CD4-positive, CD25-positive, alpha-beta regulatory T cell (primary cell): ENCODE measurements around the gene IMPA2. TPM values are rescaled to one million over a fixed set of nuclear protein-coding genes. Genes with fewer than 3 reads are reported as not detected.

ENCODE experiments used
- ATAC-seq, 2 donors: fragments of 150-1000 bp; cut with Tn5 transposase; one replicate each; pipeline ENCODE4 v1.10.0; 2021; ENCODE audit warnings: low read depth in 2 of 2, moderate number of reproducible peaks in 2 of 2, moderate library complexity in 1 of 2
- DNase-seq, 3 donors: peaks; one replicate each; pipeline versions ENCODE4 v3.0.0 to v3.0.0-alpha.2; 2012 to 2022; ENCODE audit warnings: mixed read lengths in 1 of 3
- H3K27ac ChIP-seq: one replicate; pipeline ENCODE4 v1.7.0; 2013; ENCODE audit warnings: mild to moderate bottlenecking, low read length; ENCODE audit not compliant: insufficient read depth, poor library complexity, severe bottlenecking
- H3K27me3 ChIP-seq: one replicate; pipeline ENCODE4 v1.7.0; 2013; ENCODE audit warnings: low read length; ENCODE audit not compliant: control insufficient read depth, insufficient read depth
- H3K36me3 ChIP-seq: one replicate; pipeline ENCODE4 v1.7.0; 2013; ENCODE audit warnings: mild to moderate bottlenecking, low read length, moderate library complexity; ENCODE audit not compliant: control insufficient read depth, insufficient read depth
- H3K4me1 ChIP-seq: 2 replicates; pipeline ENCODE4 v1.7.0; 2013; ENCODE audit warnings: mild to moderate bottlenecking, low read length; ENCODE audit not compliant: insufficient read depth, control insufficient read depth, poor library complexity, severe bottlenecking
- H3K4me3 ChIP-seq: one replicate; pipeline ENCODE4 v1.7.0; 2013; ENCODE audit warnings: low read depth, mild to moderate bottlenecking, low read length, moderate library complexity
- H3K9me3 ChIP-seq, 2 experiments: 1 replicate in 1 of 2; 2 replicates in 1 of 2; pipeline ENCODE4 v1.7.0; 2013; ENCODE audit warnings: low read length in 2 of 2, mild to moderate bottlenecking in 1 of 2, moderate library complexity in 1 of 2; ENCODE audit not compliant: control insufficient read depth in 2 of 2
- H3K27ac Mint-ChIP-seq, 3 donors: one replicate each; pipeline ENCODE4 v1.8.0; 2020 to 2022; ENCODE audit warnings: mild to moderate bottlenecking in 3 of 3, mixed read lengths in 3 of 3, moderate library complexity in 2 of 3
- H3K27me3 Mint-ChIP-seq: one replicate; pipeline ENCODE4 v1.8.0; 2022; ENCODE audit warnings: mild to moderate bottlenecking, mixed read lengths
- H3K36me3 Mint-ChIP-seq: one replicate; pipeline ENCODE4 v1.8.0; 2020; ENCODE audit warnings: mixed read lengths
- H3K4me1 Mint-ChIP-seq, 4 donors: one replicate each; pipeline ENCODE4 v1.8.0; 2020 to 2022; ENCODE audit warnings: mixed read lengths in 4 of 4, mild to moderate bottlenecking in 1 of 4
- H3K4me3 Mint-ChIP-seq, 4 donors: one replicate each; pipeline ENCODE4 v1.8.0; 2020 to 2022; ENCODE audit warnings: mild to moderate bottlenecking in 4 of 4, mixed read lengths in 4 of 4, moderate library complexity in 3 of 4
- H3K9me3 Mint-ChIP-seq, 7 donors: one replicate each; pipeline ENCODE4 v1.8.0; 2020 to 2022; ENCODE audit warnings: mixed read lengths in 7 of 7, mild to moderate bottlenecking in 3 of 7, moderate library complexity in 2 of 7
- polyA plus RNA-seq, 4 donors: library from polyadenylated mRNA; unstranded; fragments of 300-500 nt; fragmentation: Illumina TruSeq; gene quantifications; one replicate each; pipeline ENCODE4 v1.2.3, GENCODE V29; 2021
- total RNA-seq: library from RNA; stranded (reverse); gene quantifications from one replicate; pipeline ENCODE4 v1.2.3, GENCODE V29; 2022

Gene IMPA2
- total and polyA plus RNA-seq, 5 donors from 2014 or later, result 5.1 to 14.6 (median 6.9) TPM

DNA sequence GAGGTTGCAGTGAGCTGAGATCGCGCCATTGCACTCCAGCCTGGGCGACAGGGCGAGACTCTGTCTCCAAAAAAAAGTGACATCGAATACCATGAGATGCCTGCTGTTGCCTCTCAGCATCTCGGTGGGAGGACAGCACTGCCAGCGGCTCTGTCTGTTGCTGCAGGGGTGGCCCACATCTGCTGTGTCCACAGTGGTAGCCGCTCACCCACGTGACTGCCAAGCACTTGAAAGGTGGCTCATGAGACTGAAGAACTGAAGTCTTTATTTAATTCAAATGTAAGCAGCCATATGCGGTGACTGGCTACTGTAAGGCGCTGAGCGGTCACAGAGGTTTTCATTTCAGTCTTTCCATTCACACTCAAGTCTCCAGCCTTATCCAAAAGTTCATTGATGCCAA, 25.8 kb downstream of the IMPA2 start:
- no peaks in the 10 kb centered on the region for H3K9me3 Mint-ChIP-seq
- Histone ChIP-seq H3K27ac (no peak overlapping the region), H3K36me3 (no peaks in the 10 kb centered on the region), H3K9me3 (no peaks in the 10 kb centered on the region), H3K4me1 (no peaks in the 10 kb centered on the region), H3K4me3 (no peak overlapping the region), H3K27me3 (no peaks in the 10 kb centered on the region)
- H3K4me3 Mint-ChIP-seq, result no peak overlapping the region
- no peaks in the 10 kb centered on the region for H3K27me3 Mint-ChIP-seq
- ATAC-seq (no peak), DNase-seq (no peak)
- H3K36me3 Mint-ChIP-seq, result peaks cover 5% of the 10 kb centered on the region
- H3K4me1 Mint-ChIP-seq, result no peaks in the 10 kb centered on the region
- H3K27ac Mint-ChIP-seq, result no peak overlapping the region

DNA sequence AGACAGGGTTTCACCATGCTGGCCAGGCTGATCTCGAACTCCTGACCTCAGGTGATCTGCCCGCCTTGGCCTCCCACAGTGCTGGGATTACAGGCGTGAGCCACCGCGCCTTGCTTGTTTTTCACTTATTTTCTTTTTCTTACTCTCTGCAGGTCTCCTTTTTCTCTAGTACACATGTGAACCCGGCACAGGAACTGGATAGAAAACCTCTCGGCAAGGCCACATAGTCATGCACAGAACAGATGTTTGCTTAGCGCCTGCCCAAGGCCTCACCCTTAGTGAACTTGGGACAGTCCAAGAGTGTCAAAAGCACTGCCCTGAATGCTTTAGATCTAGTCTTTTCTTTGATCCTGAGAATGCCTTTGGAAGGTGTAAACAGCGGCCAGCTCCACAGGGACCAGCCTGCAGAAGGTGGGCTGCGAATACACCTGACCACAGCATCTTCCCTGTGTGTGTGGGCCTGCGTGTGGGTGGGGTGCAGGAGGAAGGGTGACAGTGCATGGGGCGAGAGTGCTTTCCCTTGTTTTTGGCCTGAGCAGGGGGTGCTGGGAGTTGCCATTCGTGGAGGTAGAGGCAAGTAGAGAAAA, 27.0 kb downstream of the IMPA2 start:
- Histone ChIP-seq H3K36me3 (no peaks in the 10 kb centered on the region), H3K9me3 (no peaks in the 10 kb centered on the region), H3K4me1 (no peaks in the 10 kb centered on the region), H3K27ac (no peak overlapping the region), H3K4me3 (no peak overlapping the region), H3K27me3 (no peaks in the 10 kb centered on the region)
- H3K4me3 Mint-ChIP-seq, result no peak overlapping the region
- no peaks in the 10 kb centered on the region for H3K4me1 Mint-ChIP-seq
- DNase-seq, result no peak
- no peaks in the 10 kb centered on the region for H3K9me3 Mint-ChIP-seq
- no peaks in the 10 kb centered on the region for H3K27me3 Mint-ChIP-seq
- no peak for ATAC-seq
- H3K27ac Mint-ChIP-seq, result no peak overlapping the region
- H3K36me3 Mint-ChIP-seq, result peaks cover 5% of the 10 kb centered on the region

- Mint-ChIP-seq H3K36me3 (peaks cover 5% of the 10 kb centered on the region), H3K27me3 (no peaks in the 10 kb centered on the region), H3K9me3 (no peaks in the 10 kb centered on the region), H3K4me3 (no peak overlapping the region), H3K4me1 (no peaks in the 10 kb centered on the region), H3K27ac (no peak overlapping the region)
- ATAC-seq (no peak), DNase-seq (no peak)
- Histone ChIP-seq H3K36me3 (no peaks in the 10 kb centered on the region), H3K27ac (no peak overlapping the region), H3K4me3 (no peak overlapping the region), H3K27me3 (no peaks in the 10 kb centered on the region), H3K9me3 (no peaks in the 10 kb centered on the region), H3K4me1 (no peaks in the 10 kb centered on the region)
Measured at GRCh38 chr18:12008842-12009580, 27.7 kb downstream of the IMPA2 start.

DNA sequence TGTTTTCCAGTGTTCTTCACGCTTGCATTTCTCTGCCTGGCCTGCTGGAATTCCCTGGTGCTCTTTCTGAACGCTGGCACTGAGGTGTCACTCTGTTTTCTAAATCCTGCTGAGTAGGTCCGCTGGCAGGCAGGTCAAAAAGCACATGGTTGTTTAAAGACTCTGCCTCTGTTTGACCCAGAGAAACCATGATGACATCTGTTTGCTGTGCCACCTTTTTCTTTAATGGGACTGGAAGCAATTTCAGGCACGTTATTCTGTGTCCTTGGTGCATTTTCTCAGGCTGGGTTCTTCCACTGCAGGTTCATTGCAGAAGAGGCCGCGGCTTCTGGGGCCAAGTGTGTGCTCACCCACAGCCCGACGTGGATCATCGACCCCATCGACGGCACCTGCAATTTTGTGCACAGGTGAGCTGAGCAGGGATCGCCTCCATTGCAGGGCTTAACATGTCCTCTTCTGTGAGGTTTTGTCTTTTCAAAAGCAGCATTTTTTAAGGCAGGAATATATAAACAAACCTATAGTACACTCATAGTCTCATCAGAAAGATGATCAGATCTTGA, 28.4 kb downstream of the IMPA2 start:
- Histone ChIP-seq H3K36me3 (no peaks in the 10 kb centered on the region), H3K9me3 (no peaks in the 10 kb centered on the region), H3K4me3 (no peak overlapping the region), H3K27ac (no peak overlapping the region), H3K27me3 (no peaks in the 10 kb centered on the region), H3K4me1 (no peaks in the 10 kb centered on the region)
- no peaks in the 10 kb centered on the region for H3K9me3 Mint-ChIP-seq
- H3K36me3 Mint-ChIP-seq, result peaks cover 5% of the 10 kb centered on the region
- H3K27ac Mint-ChIP-seq, result no peak overlapping the region
- ATAC-seq (no peak), DNase-seq (no peak)
- no peak overlapping the region for H3K4me3 Mint-ChIP-seq
- H3K27me3 Mint-ChIP-seq, result no peaks in the 10 kb centered on the region
- H3K4me1 Mint-ChIP-seq, result no peaks in the 10 kb centered on the region

GRCh38 chr18:12010187-12010802, 29.0 kb downstream of the IMPA2 start:
- peak in 1 of 2 donors; percentile 14 for ATAC-seq
- Mint-ChIP-seq H3K9me3 (no peaks in the 10 kb centered on the region), H3K27me3 (no peaks in the 10 kb centered on the region), H3K4me3 (no peak overlapping the region), H3K27ac (no peak overlapping the region), H3K4me1 (no peaks in the 10 kb centered on the region), H3K36me3 (peaks cover 5% of the 10 kb centered on the region)
- DNase-seq, result no peak
- no peaks in the 10 kb centered on the region for H3K36me3 ChIP-seq
- H3K9me3 ChIP-seq, result no peaks in the 10 kb centered on the region
- H3K27me3 ChIP-seq, result no peaks in the 10 kb centered on the region
- no peak overlapping the region for H3K4me3 ChIP-seq
- no peak overlapping the region for H3K27ac ChIP-seq
- H3K4me1 ChIP-seq, result no peaks in the 10 kb centered on the region

GRCh38 chr18:12011199-12011956, 30.1 kb downstream of the IMPA2 start:
- H3K36me3 ChIP-seq, result no peaks in the 10 kb centered on the region
- no peak overlapping the region for H3K27ac ChIP-seq
- no peak overlapping the region for H3K4me3 ChIP-seq
- Mint-ChIP-seq H3K9me3 (no peaks in the 10 kb centered on the region), H3K27ac (no peak overlapping the region), H3K36me3 (peaks cover 5% of the 10 kb centered on the region), H3K4me3 (no peak overlapping the region), H3K27me3 (no peaks in the 10 kb centered on the region), H3K4me1 (no peaks in the 10 kb centered on the region)
- no peak for DNase-seq
- no peaks in the 10 kb centered on the region for H3K4me1 ChIP-seq
- H3K27me3 ChIP-seq, result no peaks in the 10 kb centered on the region
- ATAC-seq, result no peak
- no peaks in the 10 kb centered on the region for H3K9me3 ChIP-seq

DNA sequence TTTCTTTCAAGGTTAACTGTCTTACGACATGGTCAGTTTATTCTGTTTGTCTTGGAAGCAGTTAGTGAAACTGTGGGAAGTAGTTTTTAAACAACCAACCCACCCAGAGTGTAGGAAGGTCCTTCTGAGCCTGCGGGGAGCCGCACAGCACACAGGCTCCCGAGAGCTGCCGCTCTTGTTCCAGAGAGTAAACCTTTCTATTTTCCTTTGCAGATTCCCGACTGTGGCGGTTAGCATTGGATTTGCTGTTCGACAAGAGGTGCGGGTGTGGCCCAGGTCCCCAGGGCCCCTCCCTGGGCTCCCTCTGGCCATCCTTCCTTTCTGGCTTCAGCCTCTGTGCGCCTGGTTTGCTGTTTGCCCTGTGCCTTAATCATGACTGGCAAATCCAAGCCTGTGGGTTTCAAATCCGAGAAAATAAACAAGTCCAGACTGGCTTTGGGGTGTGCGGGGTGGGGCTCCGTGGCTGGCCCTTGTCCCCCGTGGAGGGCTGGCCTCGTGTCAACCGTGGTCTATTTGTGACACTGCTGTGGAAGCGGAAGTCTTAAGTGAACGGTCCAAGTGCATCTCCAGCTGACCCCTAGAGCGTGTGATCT, 30.7 kb downstream of the IMPA2 start:
- H3K27ac Mint-ChIP-seq, result no peak overlapping the region
- no peak for DNase-seq

More for the DNA sequence above, 30.7 kb downstream of the IMPA2 start:
- no peak overlapping the region for H3K27ac ChIP-seq
- no peak for ATAC-seq
- H3K27me3 ChIP-seq, result no peaks in the 10 kb centered on the region
- H3K9me3 ChIP-seq, result no peaks in the 10 kb centered on the region
- no peaks in the 10 kb centered on the region for H3K36me3 ChIP-seq
- Mint-ChIP-seq H3K4me3 (peak overlapping the region in 1 of 4 donors; percentile 10), H3K4me1 (no peaks in the 10 kb centered on the region), H3K36me3 (peaks cover 5% of the 10 kb centered on the region), H3K9me3 (no peaks in the 10 kb centered on the region), H3K27me3 (no peaks in the 10 kb centered on the region)
- H3K4me3 ChIP-seq, result no peak overlapping the region
- no peaks in the 10 kb centered on the region for H3K4me1 ChIP-seq
